ENCODE results near the gene USP15. TPM values are rescaled to one million over a fixed set of nuclear protein-coding genes. Genes with fewer than 3 reads are reported as not detected.

The USP15 gene
- total and polyA plus RNA-seq, 2 experiments from 2014 or later = 39.9 to 51.0 TPM

GRCh38 chr12:62345667-62346066 is 85.5 kb downstream of the USP15 start:
- Histone ChIP-seq H3K36me3 (no peaks in the 10 kb centered on the region), H3K27ac (no peak overlapping the region), H3K4me3 (no peak overlapping the region), H3K9me3 (ENCODE audit: low read depth) (no peaks in the 10 kb centered on the region), H3K27me3 (no peaks in the 10 kb centered on the region), H3K4me1 (ENCODE audit: low read depth) (no peaks in the 10 kb centered on the region)
- no peak for DNase-seq (ENCODE audit: low read depth in 1 of 2, low spot score in 1 of 2)
- TF ChIP-seq, protein P1, sequence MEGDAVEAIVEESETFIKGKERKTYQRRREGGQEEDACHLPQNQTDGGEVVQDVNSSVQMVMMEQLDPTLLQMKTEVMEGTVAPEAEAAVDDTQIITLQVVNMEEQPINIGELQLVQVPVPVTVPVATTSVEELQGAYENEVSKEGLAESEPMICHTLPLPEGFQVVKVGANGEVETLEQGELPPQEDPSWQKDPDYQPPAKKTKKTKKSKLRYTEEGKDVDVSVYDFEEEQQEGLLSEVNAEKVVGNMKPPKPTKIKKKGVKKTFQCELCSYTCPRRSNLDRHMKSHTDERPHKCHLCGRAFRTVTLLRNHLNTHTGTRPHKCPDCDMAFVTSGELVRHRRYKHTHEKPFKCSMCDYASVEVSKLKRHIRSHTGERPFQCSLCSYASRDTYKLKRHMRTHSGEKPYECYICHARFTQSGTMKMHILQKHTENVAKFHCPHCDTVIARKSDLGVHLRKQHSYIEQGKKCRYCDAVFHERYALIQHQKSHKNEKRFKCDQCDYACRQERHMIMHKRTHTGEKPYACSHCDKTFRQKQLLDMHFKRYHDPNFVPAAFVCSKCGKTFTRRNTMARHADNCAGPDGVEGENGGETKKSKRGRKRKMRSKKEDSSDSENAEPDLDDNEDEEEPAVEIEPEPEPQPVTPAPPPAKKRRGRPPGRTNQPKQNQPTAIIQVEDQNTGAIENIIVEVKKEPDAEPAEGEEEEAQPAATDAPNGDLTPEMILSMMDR (IDR thresholded peaks at IDR 0.05; ENCODE audit: low read depth, low read length) = no peak

DNA sequence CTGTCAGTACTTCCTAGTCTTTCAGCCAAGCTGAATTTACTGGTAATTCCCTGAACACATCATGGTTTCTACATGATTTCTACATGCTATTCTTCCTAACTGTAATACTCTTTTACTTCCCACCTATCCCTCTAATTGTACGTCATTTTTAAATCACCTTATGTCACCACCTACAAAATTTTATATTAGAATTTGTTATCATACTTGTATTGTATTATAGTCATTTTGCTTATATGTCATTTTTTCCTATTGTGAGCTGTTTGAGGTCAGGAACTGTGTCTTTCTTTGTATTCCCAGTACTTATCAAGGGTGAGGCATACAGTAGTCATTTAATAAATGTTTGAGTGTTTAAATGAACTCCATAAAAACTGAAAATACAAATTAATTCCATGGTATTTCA is 86.6 kb downstream of the USP15 start:
- TF ChIP-seq, protein P1 (IDR thresholded peaks at IDR 0.05; ENCODE audit: low read depth, low read length) = no peak
- no peak overlapping the region for H3K27ac ChIP-seq
- DNase-seq (ENCODE audit: low read depth in 1 of 2, low spot score in 1 of 2) = no peak
- no peaks in the 10 kb centered on the region for H3K27me3 ChIP-seq
- no peaks in the 10 kb centered on the region for H3K36me3 ChIP-seq
- no peaks in the 10 kb centered on the region for H3K4me1 ChIP-seq (ENCODE audit: low read depth)
- H3K4me3 ChIP-seq = no peak overlapping the region
- no peaks in the 10 kb centered on the region for H3K9me3 ChIP-seq (ENCODE audit: low read depth)

DNA sequence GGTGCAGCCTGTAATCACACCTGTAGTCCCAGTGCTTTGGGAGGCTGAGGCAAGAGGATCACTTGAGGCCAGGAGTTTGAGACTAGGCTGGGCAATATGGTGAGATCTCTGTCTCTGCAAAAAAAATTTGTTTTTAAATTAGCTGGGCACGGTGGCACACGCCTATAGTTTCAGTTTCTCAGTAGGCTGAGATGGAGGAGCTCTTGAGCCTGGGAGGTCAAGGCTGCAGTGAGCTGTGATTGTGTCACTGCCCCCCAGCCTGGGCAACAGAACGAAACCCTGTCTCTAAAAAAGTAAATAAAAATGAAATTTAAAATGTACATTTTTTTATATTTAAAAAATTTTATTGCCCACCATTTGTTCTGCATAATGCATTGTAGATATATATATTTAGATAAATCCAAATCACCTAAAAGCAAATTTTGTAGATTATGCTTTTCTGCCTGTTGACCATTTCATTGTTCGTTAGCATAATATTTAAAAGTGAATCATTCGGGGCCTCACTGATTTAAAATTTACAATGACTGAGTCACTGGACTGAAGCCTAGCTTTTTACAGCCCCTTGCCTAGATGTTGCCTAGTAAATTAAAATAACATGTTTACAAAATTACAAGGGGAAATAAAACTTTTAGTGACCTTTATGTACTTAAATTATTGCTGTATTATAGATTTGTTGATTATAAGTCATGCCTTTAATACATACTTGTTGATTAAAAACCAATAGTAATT is 87.9 kb downstream of the USP15 start:
- Histone ChIP-seq H3K27ac (no peak overlapping the region), H3K27me3 (no peaks in the 10 kb centered on the region), H3K36me3 (no peaks in the 10 kb centered on the region), H3K9me3 (ENCODE audit: low read depth) (no peaks in the 10 kb centered on the region), H3K4me1 (ENCODE audit: low read depth) (no peaks in the 10 kb centered on the region), H3K4me3 (no peak overlapping the region)
- TF ChIP-seq, protein P1 (IDR thresholded peaks at IDR 0.05; ENCODE audit: low read depth, low read length) = no peak
- DNase-seq (ENCODE audit: low read depth in 1 of 2, low spot score in 1 of 2) = no peak

DNA sequence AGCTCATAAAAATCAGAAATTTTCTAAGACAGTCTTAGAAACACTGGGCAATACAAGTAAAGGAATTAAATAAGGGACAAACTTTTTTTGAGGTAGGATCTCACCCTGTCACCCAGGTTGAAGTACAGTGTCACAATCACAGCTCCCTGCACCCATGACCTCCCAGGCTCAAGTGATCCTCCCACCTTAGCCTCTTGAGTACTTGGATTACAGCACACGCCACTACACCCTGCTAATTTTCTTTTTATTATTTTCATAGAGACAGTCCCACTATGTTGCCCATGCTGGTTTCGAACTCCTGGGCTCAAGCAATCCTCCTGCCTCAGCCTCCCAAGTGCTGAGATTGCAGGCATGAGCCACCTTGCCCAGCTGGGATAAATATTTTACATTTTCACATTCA is 90.3 kb downstream of the USP15 start:
- H3K27me3 ChIP-seq = no peaks in the 10 kb centered on the region
- TF ChIP-seq, protein P1 (IDR thresholded peaks at IDR 0.05; ENCODE audit: low read depth, low read length) = no peak

DNA sequence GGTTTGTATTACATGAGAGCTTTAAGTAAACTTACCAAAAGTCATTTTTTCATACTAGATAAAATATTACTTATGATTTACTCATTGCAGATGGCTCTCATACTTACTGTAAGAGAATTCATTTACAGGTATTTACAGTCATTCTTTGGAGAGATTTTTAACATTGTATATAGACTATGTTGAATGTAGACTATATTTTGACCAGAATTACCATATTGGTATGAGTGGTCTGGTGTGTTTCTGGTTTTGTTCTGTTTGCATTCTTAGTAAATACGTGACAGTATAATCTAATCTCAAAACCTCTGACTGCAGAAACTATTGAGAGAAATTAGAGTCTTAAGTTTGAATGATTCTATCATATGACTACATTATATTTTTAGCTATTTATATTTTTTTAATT is 91.1 kb downstream of the USP15 start:
- DNase-seq (ENCODE audit: low read depth in 1 of 2, low spot score in 1 of 2) = no peak
- Histone ChIP-seq H3K4me3 (no peak overlapping the region), H3K27me3 (no peaks in the 10 kb centered on the region), H3K9me3 (ENCODE audit: low read depth) (no peaks in the 10 kb centered on the region), H3K36me3 (no peaks in the 10 kb centered on the region), H3K4me1 (ENCODE audit: low read depth) (no peaks in the 10 kb centered on the region), H3K27ac (no peak overlapping the region)
- TF ChIP-seq, protein P1 (IDR thresholded peaks at IDR 0.05; ENCODE audit: low read depth, low read length) = no peak

More for the DNA sequence above, 90.3 kb downstream of the USP15 start:
- Histone ChIP-seq H3K9me3 (ENCODE audit: low read depth) (no peaks in the 10 kb centered on the region), H3K27ac (no peak overlapping the region), H3K4me3 (no peak overlapping the region), H3K36me3 (no peaks in the 10 kb centered on the region), H3K4me1 (ENCODE audit: low read depth) (no peaks in the 10 kb centered on the region)
- DNase-seq (ENCODE audit: low read depth in 1 of 2, low spot score in 1 of 2) = no peak
